Epidermal melanocyte (primary cell): ENCODE measurements around the gene MTG1.
"Not testable (repeated sequence)": the region's sequence is repeated elsewhere in the genome, so short reads cannot be mapped to it uniquely, and the experiment has no call there.

Experiments
- DNase-seq: peaks from one replicate; pipeline ENCODE4 v3.0.0; 2011; ENCODE audit warnings: low spot score; ENCODE audit not compliant: insufficient read length

Gene MTG1

DNA sequence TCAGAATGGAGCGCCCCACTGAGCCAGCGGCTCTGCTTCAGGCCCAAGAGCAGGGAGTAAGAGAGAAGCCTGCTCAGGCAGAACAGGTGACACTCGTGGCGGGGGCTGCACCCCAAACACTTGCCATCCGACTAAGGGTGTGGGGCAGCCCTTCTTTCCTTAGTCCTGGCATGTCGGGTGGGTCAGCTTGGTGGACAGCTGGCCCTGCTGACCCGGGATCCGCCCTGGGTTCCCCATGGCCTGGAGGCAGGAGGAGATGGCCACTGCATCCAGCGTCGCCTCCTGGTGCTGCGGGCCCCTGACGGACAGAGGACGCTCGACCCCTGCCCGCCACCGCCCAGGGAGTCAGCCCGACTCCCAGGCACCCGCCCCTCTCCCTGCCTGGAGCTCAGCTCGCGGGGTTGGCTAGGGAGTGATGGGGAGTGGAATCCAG, 16.1 kb upstream of the MTG1 start:
- DNase-seq = no peak

GRCh38 chr10:133378251-133379096, 15.5 kb upstream of the MTG1 start:
- DNase-seq = peak; percentile 64

DNA sequence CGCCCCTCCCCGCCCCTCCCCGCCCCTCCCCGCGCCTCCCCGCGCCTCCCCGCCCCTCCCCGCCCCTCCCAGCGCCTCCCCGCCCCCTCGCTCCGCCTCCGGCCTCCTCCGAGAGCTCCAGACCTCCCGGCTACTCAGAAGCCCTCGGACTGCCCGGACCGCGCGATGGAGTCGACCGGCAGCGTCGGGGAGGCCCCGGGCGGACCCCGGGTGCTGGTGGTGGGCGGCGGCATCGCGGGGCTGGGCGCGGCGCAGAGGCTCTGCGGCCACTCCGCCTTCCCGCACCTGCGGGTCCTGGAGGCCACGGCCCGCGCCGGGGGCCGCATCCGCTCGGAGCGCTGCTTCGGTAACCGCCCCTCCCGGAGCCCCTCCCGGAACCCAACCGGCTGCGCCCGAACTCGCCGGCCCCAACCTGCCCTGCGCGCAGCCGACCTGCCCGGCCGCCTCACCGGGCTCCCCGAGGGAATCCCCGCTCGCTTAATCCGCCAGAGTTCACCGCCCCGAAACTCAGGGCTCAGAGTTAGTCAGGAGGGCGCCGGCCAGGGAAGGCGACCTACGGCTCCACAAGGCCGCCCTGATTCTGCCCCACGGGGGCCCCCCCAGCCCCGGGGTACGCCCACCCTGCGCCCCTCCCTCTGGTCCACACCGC, 14.7 kb upstream of the MTG1 start, which contains the start of gene PAOX:
TSS of gene PAOX (plus strand) at position 111 of the 649 bp plus-strand sequence. CDS start at position 166, 55 bp downstream.
- DNase-seq = peak; percentile 87

DNA sequence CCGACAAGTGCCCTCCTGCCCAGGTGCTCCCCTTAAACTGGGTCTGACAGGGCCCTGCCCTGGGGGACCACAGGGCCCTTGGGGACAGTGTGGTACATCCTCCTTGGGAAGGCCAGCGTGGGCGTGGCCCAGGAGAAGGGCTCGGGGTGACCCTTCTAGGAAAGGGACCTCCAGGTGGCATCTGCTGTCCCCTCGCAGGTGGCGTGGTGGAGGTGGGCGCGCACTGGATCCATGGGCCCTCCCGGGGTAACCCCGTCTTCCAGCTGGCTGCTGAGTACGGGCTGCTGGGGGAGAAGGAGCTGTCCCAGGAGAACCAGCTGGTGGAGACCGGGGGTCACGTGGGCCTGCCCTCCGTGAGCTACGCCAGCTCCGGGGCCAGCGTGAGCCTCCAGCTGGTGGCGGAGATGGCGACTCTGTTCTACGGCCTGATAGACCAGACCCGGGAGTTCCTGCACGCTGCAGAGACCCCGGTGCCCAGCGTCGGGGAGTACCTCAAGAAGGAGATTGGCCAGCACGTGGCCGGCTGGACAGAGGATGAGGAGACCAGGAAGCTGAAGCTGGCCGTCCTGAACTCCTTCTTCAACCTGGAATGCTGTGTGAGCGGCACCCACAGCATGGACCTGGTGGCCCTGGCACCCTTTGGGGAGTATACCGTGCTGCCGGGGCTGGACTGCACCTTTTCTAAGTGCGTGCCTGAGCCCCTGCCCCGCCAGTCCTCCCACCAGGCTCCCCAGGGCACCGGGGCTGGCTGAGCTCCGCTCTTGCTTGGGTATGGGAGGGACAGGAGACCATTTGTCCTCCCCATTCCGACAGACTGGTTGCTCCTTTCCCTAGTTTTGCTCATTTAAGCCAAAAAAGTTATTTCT, 13.9 kb upstream of the MTG1 start:
- no peak for DNase-seq

GRCh38 chr10:133381036-133381435, 12.9 kb upstream of the MTG1 start:
- DNase-seq = no peak

DNA sequence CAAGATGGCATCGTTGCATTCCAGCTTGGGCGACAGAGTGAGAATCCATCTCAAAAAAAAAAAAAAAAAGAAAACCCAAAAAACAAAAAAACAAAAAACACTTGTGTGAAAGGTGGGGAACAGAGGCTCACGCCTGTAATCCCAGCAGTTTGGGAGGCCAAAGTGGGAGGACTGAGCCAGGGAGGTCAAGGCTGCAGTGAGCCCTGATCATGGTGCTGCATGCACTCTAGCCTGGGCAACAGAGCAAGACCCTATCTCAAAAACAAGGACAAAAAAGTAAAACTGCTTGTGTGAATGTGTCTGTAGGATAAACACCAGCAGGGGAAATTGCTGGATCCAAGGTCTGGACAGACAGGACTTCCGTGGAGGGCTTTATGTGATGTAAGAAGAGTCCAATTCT, 10.4 kb upstream of the MTG1 start:
- no peak for DNase-seq

- DNase-seq = no peak
Observed at GRCh38 chr10:133384071-133384470, 9.9 kb upstream of the MTG1 start.

DNA sequence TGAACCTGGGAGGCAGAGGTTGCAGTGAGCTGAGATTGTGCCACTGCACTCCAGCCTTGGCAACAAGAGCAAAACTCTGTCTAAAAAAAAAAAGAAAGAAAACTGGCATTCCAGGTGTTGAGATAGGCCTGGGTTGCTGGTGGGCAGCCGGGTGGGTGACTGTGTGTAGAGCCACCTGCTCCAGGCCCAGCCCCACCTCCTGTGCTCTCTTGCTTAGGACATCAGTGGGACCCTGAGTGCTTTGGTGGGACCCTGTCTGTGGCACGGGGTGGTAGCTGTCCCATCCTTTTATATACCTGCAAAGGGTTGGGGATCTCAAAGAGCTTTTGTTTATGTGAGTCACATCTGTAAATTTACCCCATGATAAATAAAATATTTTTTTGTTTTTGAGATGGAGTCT, 8.7 kb upstream of the MTG1 start:
- DNase-seq = no peak

DNA sequence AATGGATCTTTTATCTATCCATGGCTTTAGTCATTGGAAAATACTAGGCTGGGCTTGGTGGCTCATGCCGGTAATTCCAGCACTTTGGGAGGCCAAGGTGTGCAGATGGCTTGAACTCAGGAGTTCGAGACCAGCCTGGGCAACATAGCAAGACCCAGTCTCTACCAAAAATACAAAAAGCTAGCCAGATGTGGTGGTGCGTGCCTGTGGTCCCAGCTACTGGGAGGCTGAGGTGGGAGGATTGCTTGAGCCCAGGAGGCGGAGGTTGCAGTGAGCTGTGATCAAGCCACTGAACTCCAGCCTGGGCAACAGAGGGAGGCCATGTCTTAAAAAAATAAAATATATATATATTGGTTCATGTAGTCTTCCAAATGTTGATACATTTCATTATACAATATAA, 7.0 kb upstream of the MTG1 start:
- DNase-seq = not testable (repeated sequence)

- no peak for DNase-seq
Observed at GRCh38 chr10:133388236-133388972, 5.6 kb upstream of the MTG1 start.

DNA sequence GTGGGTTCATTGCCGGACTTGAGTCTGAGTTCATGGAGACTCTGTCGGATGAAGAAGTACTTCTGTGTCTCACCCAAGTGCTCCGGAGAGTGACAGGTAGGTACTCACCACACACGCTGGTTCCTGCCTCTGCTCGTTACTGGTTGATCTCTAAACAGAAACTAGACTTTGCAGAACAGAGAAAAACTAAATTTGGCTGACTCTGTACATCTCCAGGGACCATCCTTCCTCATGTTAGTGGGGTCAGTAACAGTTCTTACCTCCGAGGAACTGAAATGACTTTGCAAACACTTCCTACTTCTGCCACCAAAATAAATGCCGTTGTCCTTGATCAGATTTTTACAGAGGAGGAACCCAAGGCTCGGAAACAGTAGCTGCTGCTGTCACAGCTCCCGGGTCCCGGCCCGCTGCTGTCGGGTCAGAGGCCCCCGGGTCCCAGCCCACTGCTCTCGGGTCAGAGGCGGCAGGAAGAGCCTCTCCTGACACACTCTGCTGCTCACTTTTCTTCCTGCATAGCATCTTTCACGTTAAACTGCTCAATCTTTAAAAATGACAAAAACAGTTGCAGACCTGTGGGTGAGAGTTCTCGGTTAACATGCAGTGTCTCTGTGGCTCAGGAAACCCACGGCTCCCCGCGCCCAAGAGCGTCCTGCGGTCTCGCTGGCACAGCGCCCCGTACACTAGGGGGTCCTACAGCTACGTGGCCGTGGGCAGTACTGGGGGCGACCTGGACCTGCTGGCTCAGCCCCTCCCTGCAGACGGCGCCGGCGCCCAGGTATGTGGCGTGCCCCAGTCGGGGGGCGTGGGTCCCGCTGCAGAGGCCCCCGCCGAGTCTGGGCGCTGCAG, 4.8 kb upstream of the MTG1 start:
- no peak for DNase-seq

DNA sequence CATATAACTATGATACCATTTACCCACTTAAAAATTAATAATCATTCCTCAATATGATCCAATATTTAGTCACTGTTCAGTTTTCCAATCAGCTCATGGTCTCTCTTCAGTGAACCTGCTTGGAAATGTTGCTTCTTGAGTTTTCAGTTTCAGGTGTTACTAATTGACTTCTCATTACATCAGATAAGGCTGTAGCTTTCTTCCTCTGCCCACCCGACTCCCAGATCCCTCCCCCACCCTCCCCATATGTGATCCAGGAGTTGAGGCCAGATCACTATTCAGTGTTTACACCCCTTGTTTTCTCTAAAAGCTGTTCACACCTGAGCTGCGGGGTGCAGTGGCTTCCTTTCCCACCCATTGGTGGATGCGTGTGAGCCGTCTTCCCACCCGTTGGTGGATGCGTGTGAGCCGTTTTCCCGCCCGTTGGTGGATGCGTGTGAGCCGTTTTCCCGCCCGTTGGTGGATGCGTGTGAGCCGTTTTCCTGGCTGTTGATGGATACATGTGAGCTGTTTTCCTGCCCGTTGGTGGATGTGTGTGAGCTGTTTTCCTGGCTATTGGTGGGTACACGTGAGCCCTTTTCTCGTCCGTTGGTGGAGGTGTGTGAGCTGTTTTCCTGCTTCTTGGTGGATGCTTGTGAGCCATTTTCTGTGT, 3.2 kb upstream of the MTG1 start:
- DNase-seq = no peak

DNA sequence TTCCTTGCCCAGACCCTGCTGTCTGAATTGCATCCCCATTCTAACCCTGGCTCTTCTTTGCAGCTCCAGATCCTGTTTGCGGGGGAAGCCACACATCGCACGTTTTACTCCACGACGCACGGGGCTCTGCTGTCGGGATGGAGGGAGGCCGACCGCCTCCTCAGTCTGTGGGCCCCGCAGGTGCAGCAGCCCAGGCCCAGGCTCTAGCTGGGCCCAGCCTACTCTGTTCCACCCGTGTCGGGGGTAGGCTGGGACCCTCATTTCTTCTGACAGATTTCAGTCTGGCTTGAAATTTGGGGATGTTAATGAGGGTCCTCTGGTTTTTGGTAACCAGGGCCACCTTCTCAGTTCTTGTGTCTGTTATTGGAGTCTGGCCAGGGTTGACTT, 2.7 kb upstream of the MTG1 start:
- DNase-seq = no peak

GRCh38 chr10:133391761-133392518, 2.0 kb upstream of the MTG1 start:
- no peak for DNase-seq

GRCh38 chr10:133393401-133394063, 425 bp upstream of the MTG1 start:
- no peak for DNase-seq

DNA sequence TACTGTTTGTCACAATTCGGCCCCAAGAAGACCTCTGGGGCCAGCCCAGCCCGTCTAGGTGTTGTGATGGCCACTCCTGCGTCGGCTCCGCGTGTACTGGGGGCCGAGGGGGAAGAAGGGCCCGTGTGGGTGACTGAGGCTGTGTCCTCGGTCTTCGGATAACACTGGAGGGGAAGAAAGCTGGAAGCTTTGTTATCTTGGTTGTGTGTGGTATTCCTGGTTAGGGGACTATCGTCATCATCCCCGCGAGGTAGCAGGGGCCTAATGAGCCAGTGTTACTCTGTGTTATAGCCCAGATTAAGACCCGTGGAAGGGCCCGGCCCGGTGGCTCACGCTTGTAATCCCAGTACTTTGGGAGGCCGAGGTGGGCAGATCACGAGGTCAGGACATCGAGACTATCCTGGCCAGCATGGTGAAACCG, 854 bp downstream of the MTG1 start:
- no peak for DNase-seq

DNA sequence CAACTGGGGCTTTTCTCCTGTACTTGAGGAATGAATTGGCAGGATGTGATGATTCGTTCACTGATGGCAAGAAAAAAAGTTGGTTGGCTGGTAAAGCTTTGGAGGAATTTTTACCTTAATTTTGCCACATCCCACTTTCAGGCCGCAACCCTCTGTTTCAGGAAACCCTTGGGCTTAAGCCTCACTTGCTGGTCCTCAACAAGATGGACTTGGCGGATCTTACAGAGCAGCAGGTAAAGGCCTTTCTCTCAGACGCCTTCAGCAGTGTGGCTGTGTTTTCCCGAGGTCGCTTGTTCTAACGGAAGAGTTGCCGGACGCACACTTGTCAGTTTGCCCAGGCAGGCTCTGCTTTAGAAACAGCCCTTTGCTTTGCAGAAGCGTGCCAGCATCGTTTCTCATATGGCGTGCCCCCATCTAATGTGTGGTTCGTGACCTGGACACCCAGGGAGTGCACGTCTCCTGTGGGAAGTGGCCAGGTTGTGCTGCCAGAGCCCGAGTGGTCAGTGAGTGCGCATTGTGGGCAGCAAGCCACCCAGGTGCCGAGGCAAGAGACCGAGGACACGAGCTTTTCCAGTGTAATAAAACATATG, 2.2 kb downstream of the MTG1 start:
- DNase-seq = no peak

- no peak for DNase-seq
Observed at GRCh38 chr10:133397938-133398337, 4.0 kb downstream of the MTG1 start.
